Liver (tissue), 9 donors: ENCODE data around the gene APPBP2. TPM values are rescaled to one million over a fixed set of nuclear protein-coding genes. Genes with fewer than 3 reads are reported as not detected.
A peak's percentile ranks its signal among the peaks of the same experiment; 100 is the strongest.

Experiments used
- DNase-seq: peaks from one replicate; pipeline ENCODE4 v3.0.0-alpha.2; 2017; ENCODE audit warnings: low spot score
- H3K27ac ChIP-seq, 2 donors: one replicate each; pipeline ENCODE4 v1.7.0; 2013; ENCODE audit warnings: inconsistent platforms in 2 of 2, low read length in 2 of 2, control low read depth in 1 of 2, low read depth in 1 of 2, mild to moderate bottlenecking in 1 of 2
- H3K27me3 ChIP-seq, 4 donors: one replicate each; pipeline versions ENCODE4 v1.6.1 to v1.7.0; 2013; ENCODE audit warnings: low read length in 3 of 4, inconsistent platforms in 1 of 4, mild to moderate bottlenecking in 1 of 4, moderate library complexity in 1 of 4; ENCODE audit not compliant: control insufficient read depth in 4 of 4, insufficient read depth in 4 of 4
- H3K36me3 ChIP-seq, 4 donors: one replicate each; pipeline versions ENCODE4 v1.6.1 to v1.7.0; 2013; ENCODE audit warnings: low read length in 3 of 4, mild to moderate bottlenecking in 3 of 4, low read depth in 1 of 4, moderate library complexity in 1 of 4; ENCODE audit not compliant: control insufficient read depth in 4 of 4, insufficient read depth in 3 of 4
- H3K4me1 ChIP-seq, 4 donors: one replicate each; pipeline versions ENCODE4 v1.6.1 to v1.7.0; 2013; ENCODE audit warnings: low read length in 3 of 4, mild to moderate bottlenecking in 3 of 4, moderate library complexity in 1 of 4; ENCODE audit not compliant: control insufficient read depth in 4 of 4, insufficient read depth in 4 of 4
- H3K4me3 ChIP-seq, 3 donors: one replicate each; pipeline versions ENCODE4 v1.6.1 to v1.7.0; 2013; ENCODE audit warnings: low read length in 3 of 3, control low read depth in 1 of 3, low read depth in 1 of 3, mild to moderate bottlenecking in 1 of 3
- H3K9ac ChIP-seq, 2 donors: one replicate each; pipeline ENCODE4 v1.7.0; 2013; ENCODE audit warnings: low read length in 2 of 2, mild to moderate bottlenecking in 2 of 2, moderate library complexity in 2 of 2, control low read depth in 1 of 2, low read depth in 1 of 2
- H3K9me3 ChIP-seq, 4 donors: one replicate each; pipeline versions ENCODE4 v1.6.1 to v1.7.0; 2013; ENCODE audit warnings: low read length in 3 of 4; ENCODE audit not compliant: control insufficient read depth in 4 of 4
- ATF3 ChIP-seq: IDR thresholded peaks from 2 replicates; pipeline ENCODE4 v1.6.1; 2016; ENCODE audit warnings: antibody characterized with exemption
- CTCF ChIP-seq: fragments of 150-350 bp; IDR thresholded peaks from 2 replicates; pipeline ENCODE4 v1.5.1; 2017; ENCODE audit warnings: improper control_type of control experiment, low read depth, low read length; ENCODE audit not compliant: missing input control
- EGR1 ChIP-seq, 2 donors: IDR thresholded peaks; 2 replicates each; pipeline ENCODE4 v1.6.1; 2016 to 2018; ENCODE audit warnings: antibody characterized with exemption in 2 of 2, low read depth in 2 of 2
- FOXA1 ChIP-seq: IDR thresholded peaks from 2 replicates; pipeline ENCODE4 v1.6.1; 2016; ENCODE audit warnings: antibody characterized with exemption
- FOXA2 ChIP-seq: IDR thresholded peaks from 2 replicates; pipeline ENCODE4 v1.6.1; 2016; ENCODE audit warnings: antibody characterized with exemption
- GABPA ChIP-seq, 2 donors: IDR thresholded peaks in 1 of 2; conservative IDR thresholded peaks in 1 of 2; 2 replicates each; pipeline ENCODE4 v1.6.1; 2016; ENCODE audit warnings: antibody characterized with exemption in 2 of 2, mild to moderate bottlenecking in 1 of 2, moderate library complexity in 1 of 2
- HNF4A ChIP-seq, 2 donors: conservative IDR thresholded peaks; 2 replicates each; pipeline ENCODE4 v1.6.1; 2016; ENCODE audit warnings: antibody characterized with exemption in 2 of 2, mild to moderate bottlenecking in 2 of 2
- HNF4G ChIP-seq: IDR thresholded peaks from 2 replicates; pipeline ENCODE4 v1.6.1; 2016; ENCODE audit warnings: antibody characterized with exemption
- JUND ChIP-seq, 2 donors: IDR thresholded peaks; 2 replicates each; pipeline ENCODE4 v1.6.1; 2016; ENCODE audit warnings: antibody characterized with exemption in 2 of 2
- MAX ChIP-seq: IDR thresholded peaks from 2 replicates; pipeline ENCODE4 v1.6.1; 2016; ENCODE audit warnings: antibody characterized with exemption
- NR2F2 ChIP-seq: IDR thresholded peaks from 2 replicates; pipeline ENCODE4 v1.6.1; 2016; ENCODE audit warnings: antibody characterized with exemption
- RAD21 ChIP-seq, 2 donors: IDR thresholded peaks; 2 replicates each; pipeline ENCODE4 v1.6.1; 2016; ENCODE audit warnings: antibody characterized with exemption in 2 of 2, mild to moderate bottlenecking in 2 of 2
- REST ChIP-seq: IDR thresholded peaks from 2 replicates; pipeline ENCODE4 v1.6.1; 2016; ENCODE audit warnings: antibody characterized with exemption, mild to moderate bottlenecking
- RXRA ChIP-seq, 2 donors: IDR thresholded peaks; 2 replicates each; pipeline ENCODE4 v1.6.1; 2017 to 2018; ENCODE audit warnings: antibody characterized with exemption in 2 of 2, mild to moderate bottlenecking in 1 of 2
- SP1 ChIP-seq: IDR thresholded peaks from 2 replicates; pipeline ENCODE4 v1.6.1; 2018; ENCODE audit warnings: antibody characterized with exemption, mild to moderate bottlenecking
- TAF1 ChIP-seq: conservative IDR thresholded peaks from 2 replicates; pipeline ENCODE4 v1.6.1; 2016; ENCODE audit warnings: antibody characterized with exemption, mild to moderate bottlenecking
- YY1 ChIP-seq: IDR thresholded peaks from 2 replicates; pipeline ENCODE4 v1.6.1; 2016; ENCODE audit warnings: antibody characterized with exemption, mild to moderate bottlenecking
- ZBTB33 ChIP-seq: IDR thresholded peaks from 2 replicates; pipeline ENCODE4 v1.6.1; 2016; ENCODE audit warnings: antibody characterized with exemption
- WGBS: extraction: QIAGEN DNeasy Blood & Tissue Kit; methylation state at CpG from one replicate; pipeline ENCODE4 v1.1.7; 2013; 5-methylcytosine and 5-hydroxymethylcytosine counted together
- polyA plus RNA-seq, 2 donors: library from polyadenylated mRNA; stranded (reverse) in 1 of 2; unstranded in 1 of 2; fragments of 200-250 nt in 1 of 2; fragments of >200 nt in 1 of 2; fragmentation: Nextera tagmentation in 1 of 2; extraction: Ambion mirVana in 1 of 2; gene quantifications; one replicate each; pipeline versions ENCODE4 v1.2.1 to v1.2.3, GENCODE V29; 2013 to 2015
- total RNA-seq, 2 donors: library from RNA; depleted of rRNA; stranded (reverse); fragments of >200 nt; gene quantifications; one replicate each; pipeline ENCODE4 v1.2.3, GENCODE V29; 2014
- donor health status: healthy.
- donor health status: healthy.
- donor health status: healthy.
- donor health status: healthy.
- donor health status: healthy.

Gene APPBP2
- total and polyA plus RNA-seq, 4 donors: 4.6 to 17.3 (median 9.2) TPM

GRCh38 chr17:60423865-60424264, 102.2 kb downstream of the APPBP2 start:
- H3K4me3 ChIP-seq: no peak overlapping the region
- TF ChIP-seq FOXA2: no peak
- no peak for TF ChIP-seq YY1
- TF ChIP-seq TAF1: no peak
- no peak for TF ChIP-seq EGR1 (IDR thresholded peaks at IDR 0.05; ENCODE audit: low read depth in 2 of 2)
- TF ChIP-seq MAX: no peak
- no peak for TF ChIP-seq HNF4G
- no peak for TF ChIP-seq HNF4A (conservative IDR thresholded peaks at IDR 0.05)
- TF ChIP-seq REST: no peak
- no peak for TF ChIP-seq JUND (IDR thresholded peaks at IDR 0.05)
- no peak for TF ChIP-seq CTCF
- no peaks in the 10 kb centered on the region for H3K36me3 ChIP-seq
- peaks cover 3 to 5% (median 4%) of the 10 kb centered on the region in 4 donors for H3K4me1 ChIP-seq
- H3K9me3 ChIP-seq: no peaks in the 10 kb centered on the region
- 91% methylated on average over 3 of the region's 3 CpGs for WGBS
- no peak for DNase-seq
- H3K27ac ChIP-seq: no peak overlapping the region
- no peaks in the 10 kb centered on the region for H3K27me3 ChIP-seq
- no peak overlapping the region for H3K9ac ChIP-seq

- WGBS: 76% methylated on average over 18 of the region's 18 CpGs
- H3K9me3 ChIP-seq: no peaks in the 10 kb centered on the region
- H3K4me1 ChIP-seq: peaks cover 3 to 5% (median 4%) of the 10 kb centered on the region in 4 donors
- peak within 1 kb of the TSS; percentile 15 to 40 (median 36) for H3K4me3 ChIP-seq
- H3K9ac ChIP-seq: peak within 1 kb of the TSS; percentile 59 to 64
- no peak within 1 kb of the TSS for H3K27ac ChIP-seq
- DNase-seq: no peak
- no peaks in the 10 kb centered on the region for H3K36me3 ChIP-seq
- no peaks in the 10 kb centered on the region for H3K27me3 ChIP-seq
- no peak for TF ChIP-seq GABPA (IDR thresholded peaks at IDR 0.05 in 1 of 2, conservative IDR thresholded peaks at IDR 0.05 in 1 of 2)
- TF ChIP-seq ZBTB33: no peak
- TF ChIP-seq FOXA2: no peak
- no peak for TF ChIP-seq CTCF
- TF ChIP-seq TAF1: no peak
- TF ChIP-seq HNF4G: no peak
- TF ChIP-seq ATF3: no peak
- no peak for TF ChIP-seq EGR1 (IDR thresholded peaks at IDR 0.05; ENCODE audit: low read depth in 2 of 2)
- TF ChIP-seq HNF4A (conservative IDR thresholded peaks at IDR 0.05): no peak
- TF ChIP-seq REST: no peak
- TF ChIP-seq SP1: no peak
- no peak for TF ChIP-seq RXRA (IDR thresholded peaks at IDR 0.05)
- TF ChIP-seq RAD21 (IDR thresholded peaks at IDR 0.05): no peak
- TF ChIP-seq NR2F2: no peak
- no peak for TF ChIP-seq FOXA1
Observed at GRCh38 chr17:60422162-60422665, 103.8 kb downstream of the APPBP2 start, which contains the start of gene CHCT1. CHCT1 (plus strand) TSS chr17:60422489; CDS start chr17:60422593, 104 bp downstream.
